ENCODE data around the gene ZEB1.

Gene ZEB1

GRCh38 chr10:31291123-31291522 is 27.9 kb upstream of the ZEB1 start:
- H3K9me2 ChIP-seq (replicated peaks; ENCODE audit: insufficient read depth, low read length), result no peaks in the 10 kb centered on the region
- H3K4me3 ChIP-seq (ENCODE audit: insufficient read depth, low read length, poor library complexity, severe bottlenecking), result no peak overlapping the region
- no peaks in the 10 kb centered on the region for H3F3A ChIP-seq (ENCODE audit: insufficient read depth)
- H3K79me2 ChIP-seq (ENCODE audit: insufficient read depth, low read length), result no peaks in the 10 kb centered on the region
- H3K9me3 ChIP-seq (ENCODE audit: insufficient read depth, low read length), result no peaks in the 10 kb centered on the region
- no peak overlapping the region for H2AFZ ChIP-seq (ENCODE audit: low read depth, low read length, severe bottlenecking)
- H3K27ac ChIP-seq (ENCODE audit: low read depth, low read length), result no peak overlapping the region
- H4K20me1 ChIP-seq (ENCODE audit: low read depth, low read length), result no peaks in the 10 kb centered on the region
- TF ChIP-seq EZH2phosphoT487 (conservative IDR thresholded peaks at IDR 0.05; ENCODE audit: low read length) (no peak), CTCF (IDR thresholded peaks at IDR 0.05; ENCODE audit: insufficient read depth, low read length, poor library complexity, severe bottlenecking) (no peak)
- H3K4me2 ChIP-seq (ENCODE audit: low read depth, low read length, poor library complexity, severe bottlenecking), result no peak overlapping the region
- H3K36me3 ChIP-seq (ENCODE audit: low read length), result no peaks in the 10 kb centered on the region
- H3K9ac ChIP-seq (ENCODE audit: low read length), result no peak overlapping the region
- H3K27me3 ChIP-seq (ENCODE audit: low read length), result no peaks in the 10 kb centered on the region

- Histone ChIP-seq H3K79me2 (ENCODE audit: insufficient read depth, low read length) (no peaks in the 10 kb centered on the region), H2AFZ (ENCODE audit: low read depth, low read length, severe bottlenecking) (no peak overlapping the region), H3F3A (ENCODE audit: insufficient read depth) (no peaks in the 10 kb centered on the region), H3K36me3 (ENCODE audit: low read length) (no peaks in the 10 kb centered on the region), H3K27me3 (ENCODE audit: low read length) (no peaks in the 10 kb centered on the region), H3K4me3 (ENCODE audit: insufficient read depth, low read length, poor library complexity, severe bottlenecking) (no peak overlapping the region), H3K9me2 (replicated peaks; ENCODE audit: insufficient read depth, low read length) (no peaks in the 10 kb centered on the region), H3K27ac (ENCODE audit: low read depth, low read length) (no peak overlapping the region), H3K9ac (ENCODE audit: low read length) (no peak overlapping the region), H4K20me1 (ENCODE audit: low read depth, low read length) (no peaks in the 10 kb centered on the region), H3K4me2 (ENCODE audit: low read depth, low read length, poor library complexity, severe bottlenecking) (no peak overlapping the region), H3K9me3 (ENCODE audit: insufficient read depth, low read length) (no peaks in the 10 kb centered on the region)
- TF ChIP-seq CTCF (IDR thresholded peaks at IDR 0.05; ENCODE audit: insufficient read depth, low read length, poor library complexity, severe bottlenecking) (no peak), EZH2phosphoT487 (conservative IDR thresholded peaks at IDR 0.05; ENCODE audit: low read length) (no peak)
Measured at GRCh38 chr10:31294558-31294957, 24.5 kb upstream of the ZEB1 start.

- no peaks in the 10 kb centered on the region for H3K36me3 ChIP-seq (ENCODE audit: low read length)
- no peak overlapping the region for H3K27ac ChIP-seq (ENCODE audit: low read depth, low read length)
- no peak for TF ChIP-seq CTCF (IDR thresholded peaks at IDR 0.05; ENCODE audit: insufficient read depth, low read length, poor library complexity, severe bottlenecking)
- TF ChIP-seq EZH2phosphoT487 (conservative IDR thresholded peaks at IDR 0.05; ENCODE audit: low read length), result no peak
- H3K9me3 ChIP-seq (ENCODE audit: insufficient read depth, low read length), result no peaks in the 10 kb centered on the region
- no peak overlapping the region for H2AFZ ChIP-seq (ENCODE audit: low read depth, low read length, severe bottlenecking)
- H3K4me3 ChIP-seq (ENCODE audit: insufficient read depth, low read length, poor library complexity, severe bottlenecking), result no peak overlapping the region
- no peaks in the 10 kb centered on the region for H3F3A ChIP-seq (ENCODE audit: insufficient read depth)
- H3K27me3 ChIP-seq (ENCODE audit: low read length), result no peaks in the 10 kb centered on the region
- H3K9me2 ChIP-seq (replicated peaks; ENCODE audit: insufficient read depth, low read length), result no peaks in the 10 kb centered on the region
- no peak overlapping the region for H3K9ac ChIP-seq (ENCODE audit: low read length)
- H3K79me2 ChIP-seq (ENCODE audit: insufficient read depth, low read length), result no peaks in the 10 kb centered on the region
- H3K4me2 ChIP-seq (ENCODE audit: low read depth, low read length, poor library complexity, severe bottlenecking), result no peak overlapping the region
- H4K20me1 ChIP-seq (ENCODE audit: low read depth, low read length), result no peaks in the 10 kb centered on the region
Measured at GRCh38 chr10:31296754-31297153, 22.3 kb upstream of the ZEB1 start.
